Endothelial cell of umbilical vein (primary cell): ENCODE data around the gene AGRP. TPM values are rescaled to one million over a fixed set of nuclear protein-coding genes. Genes with fewer than 3 reads are reported as not detected.

Source experiments
- BruUV-seq: library from RNA; stranded (reverse); fragments of 400-500 nt; replicated peaks from 2 replicates; lab custom pipeline; 2021; lab: Mats Ljungman, UMichigan
- CTCF ChIA-PET: fragments of 300-600, 350-600 bp; sonication (Branson Sonifier 250); formaldehyde crosslinking; loops from one replicate; lab custom pipeline; 2021; ENCODE audit warnings: antibody characterized with exemption, inconsistent platforms; lab: Charles Lee
- POLR2A ChIA-PET: fragments of 300-600, 350-600 bp; sonication (Branson Sonifier 250); formaldehyde crosslinking; loops from one replicate; lab custom pipeline; 2021; ENCODE audit warnings: antibody characterized with exemption, inconsistent platforms; lab: Charles Lee
- DNase-seq: peaks from one replicate; pipeline ENCODE4 v3.0.0-alpha.2; 2011; ENCODE audit warnings: low read depth, low spot score
- FAIRE-seq: peaks from 2 replicates; lab custom pipeline; 2011; peaks lifted over from hg19 to GRCh38; lab: Jason Lieb, UNC
- H2AFZ ChIP-seq: 2 replicates; pipeline ENCODE4 v1.6.0; 2012; ENCODE audit warnings: low read depth, low read length, control low read depth, inconsistent platforms
- H3K27ac ChIP-seq: 2 replicates; pipeline ENCODE4 v1.5.1; 2011; ENCODE audit warnings: low read depth, mild to moderate bottlenecking, control low read depth, low read length, moderate library complexity; ENCODE audit not compliant: insufficient read depth
- H3K27me3 ChIP-seq, 2 experiments: 2 replicates each; pipeline versions ENCODE4 v1.6.0 to v1.6.1; 2011; ENCODE audit warnings: low read length in 2 of 2, mixed read lengths in 1 of 2; ENCODE audit not compliant: control insufficient read depth in 2 of 2, insufficient read depth in 2 of 2
- H3K36me3 ChIP-seq, 2 experiments: 2 replicates in 1 of 2; 3 replicates in 1 of 2; pipeline ENCODE4 v1.5.1; 2011; ENCODE audit warnings: low read length in 2 of 2, mild to moderate bottlenecking in 1 of 2, moderate library complexity in 1 of 2; ENCODE audit not compliant: control insufficient read depth in 2 of 2, insufficient read depth in 2 of 2; ENCODE audit errors: extremely low read depth in 1 of 2
- H3K4me1 ChIP-seq: 3 replicates; pipeline ENCODE4 v1.5.1; 2011; ENCODE audit warnings: mild to moderate bottlenecking, low read length; ENCODE audit not compliant: control insufficient read depth, insufficient read depth; ENCODE audit errors: extremely low read depth
- H3K4me2 ChIP-seq: 2 replicates; pipeline ENCODE4 v1.6.1; 2011; ENCODE audit warnings: low read length, control low read depth, mixed read lengths; ENCODE audit not compliant: insufficient read depth
- H3K4me3 ChIP-seq, 3 experiments: fragments of 200-600 bp in 1 of 3; sonication (generic), shearing (Covaris generic) in 1 of 3; replicated peaks in 1 of 3; 2 replicates each; pipeline ENCODE4 v1.5.1; 2011 to 2016; ENCODE audit warnings: control low read depth in 3 of 3, low read length in 3 of 3, mild to moderate bottlenecking in 2 of 3, inconsistent platforms in 1 of 3, low read depth in 1 of 3, moderate library complexity in 1 of 3; ENCODE audit not compliant: insufficient read depth in 1 of 3
- H3K79me2 ChIP-seq: 2 replicates; pipeline ENCODE4 v1.6.0; 2012; ENCODE audit warnings: low read length, inconsistent platforms; ENCODE audit not compliant: control insufficient read depth, insufficient read depth
- H3K9ac ChIP-seq: replicated peaks from 2 replicates; pipeline ENCODE3; 2011; ENCODE audit warnings: low read length, control low read depth; ENCODE audit not compliant: insufficient read depth; ENCODE audit errors: extremely low read depth
- H3K9me1 ChIP-seq: replicated peaks from 3 replicates; pipeline ENCODE4 v1.6.0; 2011; ENCODE audit warnings: mild to moderate bottlenecking, low read length; ENCODE audit not compliant: control insufficient read depth, insufficient read depth; ENCODE audit errors: extremely low read depth
- H3K9me3 ChIP-seq: replicated peaks from 2 replicates; pipeline ENCODE4 v1.5.1; 2012; ENCODE audit warnings: low read length, inconsistent platforms; ENCODE audit not compliant: control insufficient read depth, insufficient read depth
- H4K20me1 ChIP-seq: replicated peaks from 2 replicates; pipeline ENCODE3; 2011; ENCODE audit warnings: mild to moderate bottlenecking, low read length; ENCODE audit not compliant: control insufficient read depth, insufficient read depth; ENCODE audit errors: extremely low read depth
- EZH2 ChIP-seq: IDR thresholded peaks from 2 replicates; pipeline ENCODE4 v1.6.1; 2012; ENCODE audit warnings: borderline replicate concordance, low read depth, mild to moderate bottlenecking, moderate library complexity, low read length, inconsistent platforms; ENCODE audit not compliant: severe bottlenecking
- FOS ChIP-seq: IDR thresholded peaks from 2 replicates; pipeline ENCODE4 v1.6.1; 2011; ENCODE audit warnings: mild to moderate bottlenecking, low read length, moderate library complexity, borderline replicate concordance; ENCODE audit not compliant: insufficient read depth
- GATA2 ChIP-seq: IDR thresholded peaks from 2 replicates; pipeline ENCODE4 v1.7.0; 2011; ENCODE audit warnings: low read depth, mild to moderate bottlenecking, moderate library complexity, mixed read lengths, low read length; ENCODE audit not compliant: insufficient read length, insufficient read depth
- JUN ChIP-seq: IDR thresholded peaks from 2 replicates; pipeline ENCODE4 v1.6.1; 2011; ENCODE audit warnings: borderline replicate concordance, low read depth; ENCODE audit not compliant: insufficient read length, insufficient read depth
- MYC ChIP-seq: IDR thresholded peaks from one replicate; pipeline ENCODE4 v1.6.1; 2011; ENCODE audit warnings: mild to moderate bottlenecking, low read depth, low read length
- POLR2A ChIP-seq: IDR thresholded peaks from 2 replicates; pipeline ENCODE4 v1.6.1; 2012; ENCODE audit warnings: low read depth, mild to moderate bottlenecking, control low read depth, low read length
- POLR2AphosphoS5 ChIP-seq: IDR thresholded peaks from 2 replicates; pipeline ENCODE4 v1.6.1; 2012; ENCODE audit warnings: low read depth, mild to moderate bottlenecking, control low read depth, low read length, moderate library complexity; ENCODE audit not compliant: insufficient read depth
- dilution Hi-C: fragments of 300-500 bp; cut with MboI; formaldehyde crosslinking; loops from one replicate; pipeline ENCODE4 v1.15.0; 2019; ENCODE audit warnings: low sequenced_read_pairs; ENCODE audit not compliant: extremely low pct_ligation_motif_present
- intact Hi-C: fragments of 100-400 bp; cut with micrococcal nuclease; formaldehyde crosslinking; loops from one replicate; pipeline ENCODE4 v1.10.0; 2022
- polyA plus RNA-seq, 4 experiments: library from polyadenylated mRNA; depleted of rRNA in 3 of 4; stranded (reverse) in 3 of 4; unstranded in 1 of 4; fragments of >200 nt; gene quantifications; 2 replicates each; pipeline versions ENCODE4 v1.2.1 to v1.2.3, GENCODE V29; 2011 to 2012; ENCODE audit warnings: missing spikeins in 1 of 4
- total RNA-seq: library from RNA; stranded (reverse); gene quantifications from 2 replicates; pipeline ENCODE4 v1.2.3, GENCODE V29; 2021
- TF ChIP-seq, protein P1 (sequence below): IDR thresholded peaks from 2 replicates; pipeline ENCODE4 v1.6.1; 2011; ENCODE audit not compliant: insufficient read depth, insufficient read length
- TF ChIP-seq, protein P2 (sequence below), 2 donors: IDR thresholded peaks; 1 replicate in 1 of 2; 2 replicates in 1 of 2; pipeline ENCODE4 v1.5.1; 2011; ENCODE audit warnings: low read length in 2 of 2, mild to moderate bottlenecking in 2 of 2, moderate library complexity in 2 of 2, control low read depth in 1 of 2, inconsistent platforms in 1 of 2, low read depth in 1 of 2; ENCODE audit not compliant: insufficient read depth in 1 of 2; ENCODE audit errors: extremely low read depth in 1 of 2

AGRP gene
- total and polyA plus RNA-seq, 2 donors (not counting 3 experiments of a cell fraction or from before 2014, with no cell fraction given), result not detected

DNA sequence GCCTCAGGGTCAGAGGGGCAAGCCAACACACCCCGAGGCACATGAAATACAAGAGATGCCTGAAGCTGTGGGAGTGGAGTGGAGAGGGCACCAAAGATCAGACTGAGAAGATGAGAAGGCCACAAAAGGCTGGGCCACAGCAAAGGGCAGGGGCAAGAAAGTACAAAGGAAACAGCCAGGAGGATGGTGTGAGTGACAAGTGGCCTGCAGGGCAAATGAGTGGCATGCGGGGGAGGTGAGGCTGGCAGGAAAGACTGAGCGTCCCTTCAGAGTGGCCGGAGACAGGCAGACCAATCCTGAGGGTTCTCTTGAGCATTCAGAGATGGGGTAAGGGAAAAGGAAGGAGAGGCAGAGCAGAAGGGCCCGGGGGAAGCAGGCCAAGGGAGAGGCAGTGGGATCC is 29.2 kb downstream of the AGRP start:
- Histone ChIP-seq H3K36me3 (peaks cover 0 to 29% of the 10 kb centered on the region in 2 experiments), H4K20me1 (no peaks in the 10 kb centered on the region), H3K4me2 (no peak overlapping the region), H3K9me3 (no peaks in the 10 kb centered on the region), H3K9me1 (no peaks in the 10 kb centered on the region), H3K27ac (no peak overlapping the region), H3K79me2 (no peaks in the 10 kb centered on the region), H3K4me3 (no peak overlapping the region), H2AFZ (no peak overlapping the region), H3K27me3 (no peaks in the 10 kb centered on the region), H3K4me1 (peaks cover 3% of the 10 kb centered on the region), H3K9ac (no peak overlapping the region)
- no peak for TF ChIP-seq MYC
- TF ChIP-seq, protein P1, sequence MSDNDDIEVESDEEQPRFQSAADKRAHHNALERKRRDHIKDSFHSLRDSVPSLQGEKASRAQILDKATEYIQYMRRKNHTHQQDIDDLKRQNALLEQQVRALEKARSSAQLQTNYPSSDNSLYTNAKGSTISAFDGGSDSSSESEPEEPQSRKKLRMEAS, result no peak
- no peak for TF ChIP-seq JUN
- TF ChIP-seq, protein P2, sequence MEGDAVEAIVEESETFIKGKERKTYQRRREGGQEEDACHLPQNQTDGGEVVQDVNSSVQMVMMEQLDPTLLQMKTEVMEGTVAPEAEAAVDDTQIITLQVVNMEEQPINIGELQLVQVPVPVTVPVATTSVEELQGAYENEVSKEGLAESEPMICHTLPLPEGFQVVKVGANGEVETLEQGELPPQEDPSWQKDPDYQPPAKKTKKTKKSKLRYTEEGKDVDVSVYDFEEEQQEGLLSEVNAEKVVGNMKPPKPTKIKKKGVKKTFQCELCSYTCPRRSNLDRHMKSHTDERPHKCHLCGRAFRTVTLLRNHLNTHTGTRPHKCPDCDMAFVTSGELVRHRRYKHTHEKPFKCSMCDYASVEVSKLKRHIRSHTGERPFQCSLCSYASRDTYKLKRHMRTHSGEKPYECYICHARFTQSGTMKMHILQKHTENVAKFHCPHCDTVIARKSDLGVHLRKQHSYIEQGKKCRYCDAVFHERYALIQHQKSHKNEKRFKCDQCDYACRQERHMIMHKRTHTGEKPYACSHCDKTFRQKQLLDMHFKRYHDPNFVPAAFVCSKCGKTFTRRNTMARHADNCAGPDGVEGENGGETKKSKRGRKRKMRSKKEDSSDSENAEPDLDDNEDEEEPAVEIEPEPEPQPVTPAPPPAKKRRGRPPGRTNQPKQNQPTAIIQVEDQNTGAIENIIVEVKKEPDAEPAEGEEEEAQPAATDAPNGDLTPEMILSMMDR (IDR thresholded peaks at IDR 0.05; ENCODE audit: extremely low read depth in 1 of 2, insufficient read depth in 1 of 2, low read depth in 1 of 2, low read length in 2 of 2), result no peak
- no peak for DNase-seq
- dilution Hi-C loops, result no loop called here
- no TSS peak for BruUV-seq
- ChIA-PET CTCF (no interaction called here), POLR2A (no interaction called here)
- FAIRE-seq, result no peak
- intact Hi-C loops, result no loop called here

DNA sequence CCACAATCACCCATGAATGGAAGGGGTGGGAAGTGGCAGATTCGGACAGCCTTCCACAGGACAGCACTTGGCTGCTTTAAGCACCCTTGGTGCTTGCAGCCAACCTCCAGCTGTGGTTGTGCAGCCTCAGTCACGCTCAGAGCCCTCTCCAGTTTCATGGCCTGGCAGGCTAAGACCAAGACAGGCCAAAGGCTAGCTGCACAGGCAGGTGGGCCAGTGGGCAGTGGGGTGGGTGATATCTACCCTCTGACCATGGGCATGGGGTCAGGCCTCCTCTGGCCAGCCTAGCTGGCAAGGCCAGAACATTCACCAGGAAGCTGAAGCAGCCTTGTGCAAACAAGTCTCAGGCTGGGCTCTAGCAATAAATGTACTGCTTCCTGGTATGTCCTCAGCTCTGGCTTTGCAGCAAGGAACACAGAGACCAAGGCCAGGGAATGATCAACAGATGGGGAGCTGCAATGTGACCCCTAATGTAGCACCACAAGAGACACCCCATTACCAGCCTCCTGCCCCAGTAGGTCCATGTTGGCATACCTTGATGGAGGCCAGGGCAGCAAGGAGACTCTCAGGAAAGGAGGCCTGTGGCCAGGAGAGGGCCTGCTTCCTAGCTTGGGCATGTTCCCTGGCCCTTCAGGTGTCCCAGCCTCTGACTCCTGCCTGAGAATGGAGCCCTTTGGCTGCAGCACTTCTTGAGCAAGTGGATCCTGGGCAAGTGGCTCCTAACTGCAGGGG is 31.5 kb downstream of the AGRP start:
- Histone ChIP-seq H3K4me2 (no peak overlapping the region), H3K27ac (no peak overlapping the region), H3K36me3 (peaks cover 0 to 29% of the 10 kb centered on the region in 2 experiments), H2AFZ (no peak overlapping the region), H3K9ac (no peak overlapping the region), H3K4me3 (no peak overlapping the region), H4K20me1 (no peaks in the 10 kb centered on the region), H3K4me1 (no peaks in the 10 kb centered on the region), H3K9me3 (no peaks in the 10 kb centered on the region), H3K27me3 (no peaks in the 10 kb centered on the region), H3K79me2 (no peaks in the 10 kb centered on the region), H3K9me1 (no peaks in the 10 kb centered on the region)
- DNase-seq (no peak), FAIRE-seq (no peak)
- CTCF ChIA-PET, result interaction anchor here (1.6 to 3.2 kb wide), 4 partner anchors 8 to 191 kb away, joined by 4 to 15 read pairs (median 10); no protein-coding TSS in a partner anchor
- no TSS peak for BruUV-seq
- intact Hi-C loops (no loop called here), dilution Hi-C loops (no loop called here)
- POLR2A ChIA-PET, result no interaction called here
- TF ChIP-seq POLR2A (no peak), FOS (no peak), JUN (no peak), MYC (no peak), EZH2 (no peak), POLR2AphosphoS5 (no peak), GATA2 (no peak)
- TF ChIP-seq, protein P2 (IDR thresholded peaks at IDR 0.05; ENCODE audit: extremely low read depth in 1 of 2, insufficient read depth in 1 of 2, low read depth in 1 of 2, low read length in 2 of 2), result no peak
- TF ChIP-seq, protein P1, result no peak
